Neuronal stem cell (in vitro differentiated cells): ENCODE measurements around the gene CLTC.

Experiments
- DNase-seq: peaks from one replicate; pipeline ENCODE4 v3.0.0-alpha.2; 2013; ENCODE audit warnings: low spot score
- H2AFZ ChIP-seq: one replicate; pipeline ENCODE4 v1.6.1; 2013; ENCODE audit warnings: mild to moderate bottlenecking, low read length, inconsistent platforms
- H2AK5ac ChIP-seq: 2 replicates; pipeline ENCODE4 v1.6.1; 2013; ENCODE audit warnings: low read depth, mild to moderate bottlenecking, inconsistent platforms, low read length, moderate library complexity, mixed read lengths
- H2BK120ac ChIP-seq: 2 replicates; pipeline ENCODE4 v1.6.1; 2013; ENCODE audit warnings: low read depth, mild to moderate bottlenecking, inconsistent platforms, low read length, moderate library complexity, mixed read lengths
- H2BK12ac ChIP-seq: one replicate; pipeline ENCODE4 v1.6.1; 2013; ENCODE audit warnings: low read length, inconsistent platforms
- H2BK15ac ChIP-seq: 2 replicates; pipeline ENCODE4 v1.6.1; 2013; ENCODE audit warnings: mild to moderate bottlenecking, low read length, inconsistent platforms, mixed read lengths
- H2BK5ac ChIP-seq: one replicate; pipeline ENCODE4 v1.6.1; 2013; ENCODE audit warnings: inconsistent platforms, mild to moderate bottlenecking, low read length, moderate library complexity
- H3K14ac ChIP-seq: one replicate; pipeline ENCODE4 v1.6.1; 2013; ENCODE audit warnings: low read length, inconsistent platforms
- H3K18ac ChIP-seq: 2 replicates; pipeline ENCODE4 v1.6.1; 2013; ENCODE audit warnings: low read length, inconsistent platforms
- H3K23ac ChIP-seq: 2 replicates; pipeline ENCODE4 v1.6.1; 2013; ENCODE audit warnings: low read depth, mild to moderate bottlenecking, mixed read lengths, low read length, inconsistent platforms; ENCODE audit not compliant: poor library complexity
- H3K27ac ChIP-seq: replicated peaks from 3 replicates; pipeline ENCODE4 v1.5.1; 2013; ENCODE audit warnings: low read length, inconsistent platforms
- H3K27me3 ChIP-seq, 3 experiments: 2 replicates each; pipeline ENCODE4 v1.6.1; 2013; ENCODE audit warnings: low read length in 3 of 3, mild to moderate bottlenecking in 2 of 3, inconsistent platforms in 1 of 3, low read depth in 1 of 3, mixed read lengths in 1 of 3, moderate library complexity in 1 of 3; ENCODE audit not compliant: control insufficient read depth in 3 of 3, insufficient read depth in 3 of 3
- H3K36me3 ChIP-seq, 2 donors: replicated peaks in 1 of 2; 2 replicates each; pipeline ENCODE4 v1.6.1; 2013; ENCODE audit warnings: low read length in 2 of 2; ENCODE audit not compliant: control insufficient read depth in 2 of 2, insufficient read depth in 2 of 2
- H3K4ac ChIP-seq: 2 replicates; pipeline ENCODE4 v1.6.1; 2013; ENCODE audit warnings: inconsistent platforms, mild to moderate bottlenecking, low read length, moderate library complexity
- H3K4me1 ChIP-seq, 2 donors: 1 replicate in 1 of 2; 2 replicates in 1 of 2; pipeline ENCODE4 v1.6.1; 2013; ENCODE audit warnings: low read length in 2 of 2, low read depth in 1 of 2; ENCODE audit not compliant: control insufficient read depth in 2 of 2, insufficient read depth in 1 of 2
- H3K4me2 ChIP-seq: one replicate; pipeline ENCODE4 v1.6.1; 2013; ENCODE audit warnings: mild to moderate bottlenecking, low read length, inconsistent platforms; ENCODE audit not compliant: insufficient read depth, poor library complexity, severe bottlenecking
- H3K4me3 ChIP-seq, 2 donors: 2 replicates each; pipeline ENCODE4 v1.5.1; 2013; ENCODE audit warnings: low read length in 2 of 2, mild to moderate bottlenecking in 2 of 2, inconsistent platforms in 1 of 2, moderate library complexity in 1 of 2
- H3K79me1 ChIP-seq: one replicate; pipeline ENCODE4 v1.6.1; 2013; ENCODE audit warnings: low read depth, mild to moderate bottlenecking, inconsistent platforms, low read length, moderate library complexity
- H3K9ac ChIP-seq: one replicate; pipeline ENCODE4 v1.6.1; 2013; ENCODE audit warnings: mild to moderate bottlenecking, low read depth, low read length, inconsistent platforms; ENCODE audit not compliant: poor library complexity
- H3K9me3 ChIP-seq, 2 donors: replicated peaks in 1 of 2; 2 replicates each; pipeline versions ENCODE3 to v1.6.1; 2013; ENCODE audit warnings: low read length in 2 of 2, mild to moderate bottlenecking in 2 of 2, inconsistent platforms in 1 of 2, low read depth in 1 of 2, mixed read lengths in 1 of 2, moderate library complexity in 1 of 2; ENCODE audit not compliant: control insufficient read depth in 2 of 2, insufficient read depth in 1 of 2
- H4K8ac ChIP-seq: one replicate; pipeline ENCODE4 v1.6.1; 2013; ENCODE audit warnings: low read depth, mild to moderate bottlenecking, inconsistent platforms, low read length, moderate library complexity
- H4K91ac ChIP-seq: one replicate; pipeline ENCODE4 v1.6.1; 2013; ENCODE audit warnings: low read length, low read depth, mild to moderate bottlenecking, inconsistent platforms; ENCODE audit not compliant: poor library complexity
- WGBS, 2 donors: extraction: QIAGEN DNeasy Blood & Tissue Kit; methylation state at CpG; one replicate each; pipeline ENCODE4 v1.1.7; 2013; ENCODE audit warnings: missing lambda C conversion rate in 2 of 2, mixed read lengths in 1 of 2; ENCODE audit not compliant: insufficient read length in 2 of 2, insufficient replicate concordance in 1 of 2; ENCODE audit errors: extremely low coverage in 2 of 2; 5-methylcytosine and 5-hydroxymethylcytosine counted together

CLTC gene

GRCh38 chr17:59730268-59730834 is 110.7 kb downstream of the CLTC start:
- H3K4me3 ChIP-seq = no peak overlapping the region
- no peak overlapping the region for H3K18ac ChIP-seq
- H2BK15ac ChIP-seq = no peak overlapping the region
- H3K79me1 ChIP-seq = no peaks in the 10 kb centered on the region
- no peak overlapping the region for H2AFZ ChIP-seq
- H3K9me3 ChIP-seq = no peaks in the 10 kb centered on the region
- no peak overlapping the region for H3K23ac ChIP-seq
- H3K14ac ChIP-seq = no peak overlapping the region
- H2BK120ac ChIP-seq = no peak overlapping the region
- no peak overlapping the region for H4K91ac ChIP-seq
- peaks cover 0 to 8% of the 10 kb centered on the region in 2 donors for H3K36me3 ChIP-seq
- no peak for DNase-seq
- no peak overlapping the region for H3K9ac ChIP-seq
- no CpG with 5 or more reads among the region's 1 CpG for WGBS, 2 donors
- no peaks in the 10 kb centered on the region for H3K4me1 ChIP-seq
- no peak overlapping the region for H2BK12ac ChIP-seq
- H3K27me3 ChIP-seq = no peaks in the 10 kb centered on the region
- H2AK5ac ChIP-seq = no peak overlapping the region
- H4K8ac ChIP-seq = no peak overlapping the region
- no peak overlapping the region for H3K4ac ChIP-seq
- no peak overlapping the region for H3K4me2 ChIP-seq
- no peak overlapping the region for H3K27ac ChIP-seq
- H2BK5ac ChIP-seq = no peak overlapping the region

GRCh38 chr17:59733697-59734096 is 114.0 kb downstream of the CLTC start:
- H3K23ac ChIP-seq = no peak overlapping the region
- no peak overlapping the region for H4K91ac ChIP-seq
- no peak overlapping the region for H3K27ac ChIP-seq
- no peaks in the 10 kb centered on the region for H3K27me3 ChIP-seq
- no CpG with 5 or more reads among the region's 2 CpGs for WGBS, 2 donors
- no peaks in the 10 kb centered on the region for H3K9me3 ChIP-seq
- H3K4me1 ChIP-seq = no peaks in the 10 kb centered on the region
- no peak overlapping the region for H3K9ac ChIP-seq
- H3K4me2 ChIP-seq = no peak overlapping the region
- no peak overlapping the region for H3K4ac ChIP-seq
- H3K4me3 ChIP-seq = no peak overlapping the region
- no peak overlapping the region for H4K8ac ChIP-seq
- H2BK12ac ChIP-seq = no peak overlapping the region
- H3K18ac ChIP-seq = no peak overlapping the region
- H2AK5ac ChIP-seq = no peak overlapping the region
- no peak overlapping the region for H3K14ac ChIP-seq
- no peaks in the 10 kb centered on the region for H3K79me1 ChIP-seq
- peaks cover 0 to 20% of the 10 kb centered on the region in 2 donors for H3K36me3 ChIP-seq
- no peak overlapping the region for H2AFZ ChIP-seq
- H2BK120ac ChIP-seq = no peak overlapping the region
- H2BK5ac ChIP-seq = no peak overlapping the region
- H2BK15ac ChIP-seq = no peak overlapping the region
- DNase-seq = no peak

GRCh38 chr17:59734226-59734625 is 114.5 kb downstream of the CLTC start:
- no peak overlapping the region for H2AK5ac ChIP-seq

GRCh38 chr17:59737324-59737723 is 117.6 kb downstream of the CLTC start:
- Histone ChIP-seq H4K91ac (no peak overlapping the region), H3K27ac (no peak overlapping the region), H2BK5ac (no peak overlapping the region), H2BK15ac (no peak overlapping the region), H2AK5ac (no peak overlapping the region), H3K4me2 (no peak overlapping the region), H3K79me1 (no peaks in the 10 kb centered on the region), H2AFZ (no peak overlapping the region), H2BK12ac (no peak overlapping the region), H3K4me3 (no peak overlapping the region), H3K23ac (no peak overlapping the region), H3K18ac (no peak overlapping the region), H3K14ac (no peak overlapping the region), H3K4ac (no peak overlapping the region), H4K8ac (no peak overlapping the region), H2BK120ac (no peak overlapping the region), H3K27me3 (no peaks in the 10 kb centered on the region), H3K4me1 (no peaks in the 10 kb centered on the region), H3K9me3 (no peaks in the 10 kb centered on the region), H3K36me3 (peaks cover 0 to 37% of the 10 kb centered on the region in 2 donors), H3K9ac (no peak overlapping the region)
- WGBS, 2 donors = no CpG with 5 or more reads among the region's 3 CpGs
- no peak for DNase-seq

More at GRCh38 chr17:59734226-59734625, 114.5 kb downstream of the CLTC start:
- Histone ChIP-seq H2BK15ac (no peak overlapping the region), H3K4ac (no peak overlapping the region), H3K9me3 (no peaks in the 10 kb centered on the region), H2AFZ (no peak overlapping the region), H3K27me3 (no peaks in the 10 kb centered on the region), H3K36me3 (peaks cover 0 to 23% of the 10 kb centered on the region in 2 donors), H3K4me2 (no peak overlapping the region), H4K91ac (no peak overlapping the region), H3K79me1 (no peaks in the 10 kb centered on the region), H2BK5ac (no peak overlapping the region), H4K8ac (no peak overlapping the region), H2BK12ac (no peak overlapping the region), H3K27ac (no peak overlapping the region), H3K4me3 (no peak overlapping the region), H2BK120ac (no peak overlapping the region), H3K4me1 (no peaks in the 10 kb centered on the region), H3K23ac (no peak overlapping the region), H3K14ac (no peak overlapping the region), H3K9ac (no peak overlapping the region), H3K18ac (no peak overlapping the region)
- no peak for DNase-seq
- no CpG with 5 or more reads among the region's 5 CpGs for WGBS, 2 donors
